HL-60 (cell line): ENCODE results near the gene CYTH4.
"Not testable (repeated sequence)": the region's sequence is repeated elsewhere in the genome, so short reads cannot be mapped to it uniquely, and the experiment has no call there.

Experiments
- DNase-seq, 2 experiments: peaks; one replicate each; pipeline ENCODE4 v3.0.0-alpha.2; 2010 to 2020; ENCODE audit warnings: low read depth in 1 of 2, low spot score in 1 of 2
- H3K27ac ChIP-seq: fragments of 250-450 bp; sonication (Bioruptor Pico); replicated peaks from 2 replicates; pipeline ENCODE4 v1.5.1; 2020; ENCODE audit warnings: mild to moderate bottlenecking, moderate library complexity
- H3K27me3 ChIP-seq: fragments of 250-450 bp; sonication (Bioruptor Pico); 2 replicates; pipeline ENCODE4 v1.5.1; 2021; ENCODE audit warnings: mild to moderate bottlenecking, moderate library complexity; ENCODE audit not compliant: insufficient read depth, poor library complexity, severe bottlenecking
- H3K4me3 ChIP-seq: replicated peaks from 2 replicates; pipeline ENCODE4 v1.5.1; 2011; ENCODE audit warnings: mild to moderate bottlenecking, control low read depth, low read length; ENCODE audit not compliant: insufficient read depth
- CTCF ChIP-seq: IDR thresholded peaks from one replicate; pipeline ENCODE4 v1.5.1; 2011; ENCODE audit warnings: low read length, control low read depth, inconsistent platforms; ENCODE audit not compliant: insufficient read depth
- GABPA ChIP-seq: IDR thresholded peaks from 2 replicates; pipeline ENCODE4 v1.6.1; 2012; ENCODE audit warnings: low read depth
- POLR2AphosphoS5 ChIP-seq: IDR thresholded peaks from 2 replicates; pipeline ENCODE4 v1.6.1; 2012; ENCODE audit warnings: low read depth
- REST ChIP-seq: IDR thresholded peaks from 2 replicates; pipeline ENCODE4 v1.6.1; 2012; ENCODE audit warnings: low read depth; ENCODE audit not compliant: insufficient replicate concordance
- SPI1 ChIP-seq: IDR thresholded peaks from 2 replicates; pipeline ENCODE4 v1.6.1; 2012; ENCODE audit warnings: low read depth, mild to moderate bottlenecking, borderline replicate concordance

The CYTH4 gene

GRCh38 chr22:37249986-37250385, 32.3 kb upstream of the CYTH4 start:
- no peak for DNase-seq
- Histone ChIP-seq H3K27me3 (no peaks in the 10 kb centered on the region), H3K4me3 (no peak overlapping the region), H3K27ac (no peak overlapping the region)
- no peak for TF ChIP-seq REST
- TF ChIP-seq SPI1: no peak
- TF ChIP-seq CTCF: no peak
- no peak for TF ChIP-seq POLR2AphosphoS5
- TF ChIP-seq GABPA: no peak

- not testable (repeated sequence) for H3K27ac ChIP-seq, H3K27me3 ChIP-seq, H3K4me3 ChIP-seq, DNase-seq
These were observed 30.5 kb upstream of the CYTH4 start for GRCh38 chr22:37251836-37252235.

GRCh38 chr22:37253126-37253660, 29.1 kb upstream of the CYTH4 start:
- Histone ChIP-seq H3K27ac (no peak overlapping the region), H3K27me3 (no peaks in the 10 kb centered on the region), H3K4me3 (no peak overlapping the region)
- DNase-seq: no peak
- TF ChIP-seq SPI1: no peak
- TF ChIP-seq GABPA: no peak

GRCh38 chr22:37254209-37254866, 28.0 kb upstream of the CYTH4 start:
- Histone ChIP-seq H3K27me3 (no peaks in the 10 kb centered on the region), H3K27ac (no peak overlapping the region), H3K4me3 (no peak overlapping the region)
- no peak for DNase-seq
- TF ChIP-seq CTCF (no peak), POLR2AphosphoS5 (no peak), REST (no peak), GABPA (no peak), SPI1 (no peak)

- Histone ChIP-seq H3K27me3 (no peaks in the 10 kb centered on the region), H3K27ac (no peak overlapping the region), H3K4me3 (no peak overlapping the region)
- TF ChIP-seq GABPA (no peak), SPI1 (no peak), POLR2AphosphoS5 (no peak), CTCF (no peak), REST (no peak)
- DNase-seq: no peak
These were observed 27.5 kb upstream of the CYTH4 start for GRCh38 chr22:37254867-37255233.
